NK-92 treated with Interleukin-12 subunit alpha and Interleukin-12 subunit beta, amount 100 ng/mL, for 24 hours (cell line): ENCODE results near the gene PRPF19.

Experiments
- DNase-seq: peaks from one replicate; lab custom pipeline; 2025; lab: John Stamatoyannopoulos, UW

PRPF19 gene

GRCh38 chr11:60872961-60873524 is 33.3 kb downstream of the PRPF19 start:
- DNase-seq, result no peak

DNA sequence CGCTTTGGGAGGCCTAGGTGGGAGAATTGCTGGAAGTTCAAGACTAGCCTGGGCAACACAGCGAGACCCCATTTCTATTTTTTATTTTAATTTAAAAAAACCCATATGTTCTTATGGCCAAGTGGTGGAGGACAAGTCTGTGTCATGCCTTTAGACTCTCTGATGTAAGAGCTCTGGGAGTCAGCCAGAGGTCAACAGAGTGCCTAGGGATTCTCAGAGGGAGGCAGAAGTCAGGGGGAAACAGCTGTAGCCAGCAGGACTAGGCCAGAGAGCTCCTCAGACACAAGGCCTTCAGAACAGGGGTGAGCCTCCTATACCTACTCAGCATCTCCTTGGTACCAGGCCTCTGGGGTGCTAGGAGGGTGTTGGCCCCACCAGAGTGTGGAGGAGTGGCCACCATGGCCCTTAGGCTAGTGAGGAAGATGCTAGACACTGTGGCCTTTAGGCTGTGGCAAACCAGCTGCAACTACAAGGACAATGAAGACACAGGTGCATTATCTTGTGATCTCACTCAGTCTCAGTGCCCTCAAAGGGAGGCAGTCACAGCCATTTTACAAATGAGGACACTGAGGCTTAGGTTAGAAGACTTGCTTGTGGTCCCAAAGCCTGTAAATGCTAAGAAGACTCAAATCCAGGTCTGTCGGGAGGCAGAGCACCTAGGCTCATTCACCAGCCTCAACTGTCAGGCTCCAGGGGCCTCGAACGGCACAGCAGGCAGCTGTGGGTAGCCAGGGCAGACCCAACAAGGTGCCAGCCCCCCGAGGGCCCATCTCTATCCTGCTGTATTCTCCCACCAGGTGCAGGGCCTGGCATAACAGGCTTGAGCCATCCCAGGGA is 34.0 kb downstream of the PRPF19 start:
- no peak for DNase-seq

- no peak for DNase-seq
These were observed 34.9 kb downstream of the PRPF19 start for GRCh38 chr11:60871378-60872061.

GRCh38 chr11:60870733-60871377 is 35.5 kb downstream of the PRPF19 start:
- no peak for DNase-seq

DNA sequence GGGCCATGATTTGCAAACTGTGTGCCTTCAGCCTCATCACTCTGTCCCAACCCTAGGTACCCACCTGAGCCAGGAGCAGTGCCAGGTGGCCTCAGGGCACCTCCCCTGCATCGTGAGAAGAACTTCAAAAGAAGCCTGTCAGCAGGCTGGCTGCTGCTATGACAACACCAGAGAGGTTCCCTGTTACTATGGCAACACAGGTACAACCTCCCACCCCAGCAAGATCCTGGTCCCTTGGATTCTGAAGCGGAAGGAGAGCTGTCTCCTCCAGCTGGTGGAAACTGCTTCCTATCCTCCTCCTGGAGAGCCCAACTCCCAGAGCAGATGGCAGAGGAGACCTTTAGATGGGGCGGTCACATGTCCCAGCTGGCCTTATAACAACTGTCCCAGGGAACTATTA is 36.1 kb downstream of the PRPF19 start:
- no peak for DNase-seq

DNA sequence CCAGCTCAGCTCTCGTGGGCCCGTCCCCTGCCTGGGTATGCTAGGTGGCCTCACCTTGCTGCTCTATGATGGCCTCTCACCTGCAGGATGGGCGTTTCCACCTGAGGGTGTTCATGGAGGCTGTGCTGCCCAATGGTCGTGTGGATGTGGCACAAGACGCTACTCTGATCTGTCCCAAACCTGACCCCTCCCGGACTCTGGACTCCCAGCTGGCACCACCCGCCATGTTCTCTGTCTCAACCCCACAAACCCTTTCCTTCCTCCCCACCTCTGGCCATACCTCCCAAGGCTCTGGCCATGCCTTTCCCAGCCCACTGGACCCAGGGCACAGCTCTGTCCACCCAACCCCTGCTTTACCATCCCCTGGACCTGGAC is 36.9 kb downstream of the PRPF19 start:
- no peak for DNase-seq

GRCh38 chr11:60868682-60869450 is 37.5 kb downstream of the PRPF19 start:
- DNase-seq, result no peak

DNA sequence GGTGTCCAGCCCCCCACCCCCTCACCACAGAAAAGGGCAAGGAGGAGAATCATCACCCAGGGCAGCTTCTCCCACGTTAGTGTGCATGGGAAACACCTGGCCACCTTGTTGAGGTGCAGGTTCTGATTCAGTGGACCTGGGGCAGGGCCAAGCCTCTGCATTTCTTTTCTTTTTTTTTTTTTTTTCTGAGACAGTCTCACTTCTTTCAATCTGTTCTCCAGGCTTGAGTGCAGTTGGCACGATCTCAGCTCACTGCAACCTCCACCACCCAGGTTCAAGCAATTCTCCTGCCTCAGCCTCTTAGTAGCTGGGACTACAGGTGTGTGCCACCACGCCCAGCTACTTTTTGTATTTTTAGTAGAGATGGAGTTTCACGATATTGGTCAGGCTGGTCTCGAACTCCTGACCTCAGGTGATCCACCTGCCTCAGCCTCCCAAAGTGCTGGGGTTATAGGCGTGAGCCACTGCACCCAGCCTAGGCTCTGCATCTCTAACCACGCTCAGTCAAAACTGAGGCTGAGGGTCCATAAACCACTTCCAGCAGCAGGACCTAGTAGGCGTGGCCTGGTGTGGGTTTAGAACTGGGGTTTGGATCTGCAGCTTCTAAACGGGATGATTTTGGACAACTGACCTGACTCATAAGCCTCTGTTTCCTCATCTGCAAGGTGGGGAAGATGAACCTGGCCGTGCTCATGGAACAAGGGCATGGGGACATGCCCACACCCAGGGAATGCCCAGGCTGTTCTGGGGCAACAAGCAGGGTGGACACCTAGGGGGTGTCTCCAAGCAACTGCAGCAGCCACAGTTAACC is 38.3 kb downstream of the PRPF19 start:
- no peak for DNase-seq

- DNase-seq, result no peak
These were observed 39.2 kb downstream of the PRPF19 start, which contains the start of gene ZP1 for GRCh38 chr11:60866911-60867870. ZP1 (plus strand) TSS chr11:60867542; CDS start chr11:60867562, 20 bp downstream.

DNA sequence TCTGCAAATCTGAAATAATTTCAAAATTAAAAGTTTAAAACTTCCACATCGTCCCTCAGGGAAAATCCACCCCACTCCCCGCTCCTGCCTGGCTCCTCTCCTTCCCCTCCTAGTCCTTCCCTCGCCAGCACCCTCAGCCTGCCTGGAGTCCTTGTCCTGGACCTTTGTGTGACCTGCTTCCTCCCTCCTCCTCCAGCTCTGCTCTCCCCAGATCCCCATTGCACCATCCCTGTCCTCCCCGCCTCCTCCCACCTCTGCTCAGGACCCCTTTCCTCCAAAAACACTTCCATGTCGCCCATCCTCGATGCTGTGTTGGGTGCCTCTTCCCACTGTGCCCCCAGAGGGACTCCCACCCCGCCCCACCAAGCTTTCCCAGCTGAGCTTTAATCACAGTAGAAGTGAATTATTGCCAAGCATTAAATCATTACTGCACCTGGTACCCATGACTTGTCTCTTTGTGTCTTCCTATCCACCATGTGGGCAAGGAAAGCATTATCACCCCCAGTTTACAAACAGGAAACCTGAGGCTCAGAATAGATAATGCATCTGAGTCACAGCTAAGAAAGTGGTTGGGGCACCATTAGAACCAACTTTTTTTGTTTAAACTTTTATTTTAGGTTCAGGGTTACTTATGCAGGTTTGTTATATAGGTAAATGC is 41.4 kb downstream of the PRPF19 start:
- DNase-seq, result no peak

DNA sequence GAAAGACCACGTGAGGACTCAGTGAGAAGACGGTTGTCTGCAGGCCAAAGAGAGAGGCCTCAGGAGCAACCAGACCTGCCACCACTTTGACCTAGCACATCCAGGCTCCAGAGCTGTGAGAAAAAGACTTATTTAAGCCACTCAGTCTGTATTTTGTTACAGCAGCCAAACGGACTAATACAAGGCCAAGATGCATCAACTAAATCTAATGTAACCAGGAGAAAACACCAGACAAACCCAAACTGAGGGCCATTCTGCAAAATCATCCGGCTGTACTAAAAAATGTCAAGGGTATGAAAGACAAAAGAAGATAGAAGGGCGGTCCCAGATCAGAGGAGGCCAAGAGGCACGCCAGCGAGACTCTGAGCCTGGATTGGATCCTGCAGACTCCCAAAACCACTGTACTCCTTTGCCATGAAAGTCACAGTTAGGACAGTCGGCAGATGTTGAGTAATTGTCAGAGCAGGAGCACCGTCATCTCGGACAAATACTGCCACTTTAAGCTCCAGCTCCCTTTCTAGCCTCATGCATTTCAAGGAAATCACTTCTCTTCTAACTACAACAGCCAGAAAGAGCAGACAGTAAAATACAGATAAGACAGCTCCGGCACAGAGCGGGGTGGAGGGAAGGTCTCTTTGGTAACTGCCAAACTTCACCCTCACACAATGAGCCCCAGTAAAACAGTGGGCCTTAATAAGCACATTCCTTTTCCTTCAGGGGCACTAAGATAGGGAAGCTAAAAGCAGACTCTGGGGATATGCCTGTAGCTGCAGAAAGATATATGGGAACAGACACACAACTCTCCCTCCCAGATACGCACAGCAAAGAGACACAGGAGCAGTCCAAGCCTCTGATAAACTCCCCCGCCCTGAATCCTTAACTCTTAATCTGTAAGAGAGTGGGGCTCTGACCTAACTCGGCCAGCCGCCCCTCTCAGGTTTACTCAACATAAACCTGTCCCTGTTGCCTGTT is 42.5 kb downstream of the PRPF19 start:
- no peak for DNase-seq

- no peak for DNase-seq
These were observed 44.2 kb downstream of the PRPF19 start for GRCh38 chr11:60862171-60862570.

DNA sequence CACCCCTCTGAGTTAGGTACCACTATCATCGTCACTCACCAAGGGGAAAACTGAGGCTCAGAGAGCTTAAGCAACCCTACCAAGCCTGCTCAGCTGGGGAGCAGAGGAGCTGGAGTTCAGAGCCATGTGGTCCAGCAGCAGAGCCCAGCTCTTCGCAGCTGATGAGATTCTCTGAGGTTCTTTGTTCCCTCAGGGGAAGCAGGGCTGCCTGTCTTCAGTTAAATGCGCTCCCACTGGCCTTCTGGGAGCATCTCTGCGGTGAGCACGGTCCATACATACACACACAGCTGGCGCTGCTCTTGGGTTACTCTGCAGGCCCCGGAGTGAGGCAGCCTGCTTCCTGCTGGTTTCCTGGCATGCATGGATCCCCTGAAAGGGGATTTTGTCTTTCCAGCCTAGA is 45.4 kb downstream of the PRPF19 start:
- DNase-seq, result no peak

DNA sequence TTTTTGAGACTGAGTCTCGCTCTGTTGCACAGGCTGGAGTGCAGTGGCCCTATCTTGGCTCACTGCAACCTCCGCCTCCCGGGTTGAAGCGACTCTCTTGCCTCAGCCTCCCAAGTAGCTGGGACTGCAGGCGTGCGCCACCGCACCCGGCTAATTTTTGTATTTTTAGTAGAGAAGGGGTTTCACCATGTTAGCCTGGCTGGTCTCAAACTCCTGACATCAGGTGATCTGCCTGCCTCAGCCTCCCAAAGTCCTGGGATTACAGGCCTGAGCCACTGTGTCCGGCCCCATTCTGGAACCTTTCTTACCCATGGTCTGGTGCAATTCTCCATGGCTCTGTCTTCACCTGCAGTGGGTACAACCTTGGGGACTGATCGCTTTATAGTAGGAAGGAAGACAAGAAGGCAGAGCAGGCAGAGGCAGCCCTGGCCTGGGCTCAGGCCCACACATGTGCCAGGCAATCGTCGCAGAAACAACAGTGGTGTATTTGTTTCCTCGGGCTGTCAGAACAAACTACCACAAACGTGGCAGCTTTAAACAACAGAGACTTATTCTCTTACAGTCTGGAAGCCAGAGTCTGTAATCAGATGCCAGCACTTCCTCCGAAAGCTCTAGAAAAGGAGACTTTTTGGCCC is 46.7 kb downstream of the PRPF19 start:
- no peak for DNase-seq

DNA sequence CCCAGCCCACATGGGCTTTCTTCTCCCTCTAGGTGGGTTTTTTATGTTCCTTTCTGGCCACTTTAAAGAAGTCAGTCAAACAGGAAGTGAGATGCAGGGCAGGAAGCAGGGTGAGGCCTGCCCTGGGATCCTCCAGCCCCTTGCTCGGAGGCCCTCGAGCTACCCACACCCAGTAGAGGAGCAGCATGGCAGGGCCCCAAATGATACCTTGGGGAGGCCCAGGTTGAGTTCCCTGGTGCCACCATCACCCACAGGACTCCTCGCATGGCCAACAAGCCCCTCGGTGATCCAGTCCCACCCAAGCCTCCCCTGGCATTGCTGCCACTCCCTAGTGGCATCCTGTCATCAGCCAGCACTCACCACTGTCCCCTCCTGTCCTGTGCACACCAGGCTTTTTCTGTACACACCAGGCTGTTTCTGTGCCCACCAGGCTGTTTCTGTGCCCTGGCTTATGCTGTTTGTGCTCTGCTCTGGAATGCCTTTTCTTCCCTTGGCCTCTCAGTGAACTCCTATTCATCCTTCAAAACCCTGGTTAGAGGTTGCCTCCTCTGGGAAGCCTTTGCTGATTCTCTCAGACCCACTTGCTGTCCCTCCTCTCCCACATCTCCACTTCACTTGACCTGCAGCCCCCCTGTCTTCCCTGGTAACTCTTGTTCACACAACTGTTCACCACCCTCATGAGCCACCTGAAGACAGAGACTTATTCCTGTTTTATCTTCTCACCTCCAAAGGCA is 47.5 kb downstream of the PRPF19 start:
- no peak for DNase-seq

GRCh38 chr11:60858236-60858635 is 48.1 kb downstream of the PRPF19 start:
- no peak for DNase-seq
